GM04503 (cell line): ENCODE results near the gene SLC22A4.

ENCODE experiments used
- DNase-seq: peaks from one replicate; pipeline ENCODE4 v3.0.0-alpha.2; 2012; ENCODE audit warnings: low read depth

Gene SLC22A4

DNA sequence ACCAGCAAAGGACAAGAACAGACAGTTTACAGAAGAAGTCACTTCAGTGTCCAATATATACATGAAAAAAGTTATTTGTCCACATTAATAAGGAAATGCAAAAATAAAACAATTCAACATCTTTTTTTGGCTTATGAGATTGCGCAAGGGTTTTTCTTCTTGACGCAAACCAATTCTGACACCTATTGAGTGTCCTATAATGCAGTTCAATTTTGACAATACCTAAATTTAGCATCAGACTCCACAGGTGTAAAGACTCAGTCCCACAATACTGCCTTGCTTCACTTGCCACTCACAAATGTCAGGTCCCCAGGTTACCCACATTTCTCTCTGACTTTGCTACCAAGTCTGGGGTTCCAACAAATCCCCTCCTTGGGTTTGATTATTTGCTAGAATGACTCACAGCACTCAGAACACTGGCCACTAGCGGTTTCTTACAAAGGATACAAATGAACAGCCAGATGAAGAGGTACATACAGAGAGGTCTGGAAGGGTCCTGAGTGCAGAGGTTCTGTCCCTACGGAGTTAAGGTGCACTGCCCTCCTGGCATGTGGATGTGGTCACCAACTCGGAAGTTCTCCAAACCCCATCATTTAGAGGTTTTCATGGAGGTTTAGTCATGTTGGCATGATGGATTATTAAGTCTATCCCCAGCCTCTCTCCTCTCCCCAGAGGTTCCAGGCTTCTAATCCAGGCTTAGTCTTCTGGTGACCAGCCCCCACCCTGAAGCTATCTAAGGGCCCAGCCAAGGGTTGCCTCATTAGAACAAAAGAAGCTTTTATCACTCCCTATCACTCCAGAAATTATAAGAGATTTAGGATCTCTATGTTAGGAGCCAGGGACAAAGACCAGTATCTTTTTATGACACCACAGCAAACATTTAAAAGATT, 48.3 kb downstream of the SLC22A4 start:
- no peak for DNase-seq

DNA sequence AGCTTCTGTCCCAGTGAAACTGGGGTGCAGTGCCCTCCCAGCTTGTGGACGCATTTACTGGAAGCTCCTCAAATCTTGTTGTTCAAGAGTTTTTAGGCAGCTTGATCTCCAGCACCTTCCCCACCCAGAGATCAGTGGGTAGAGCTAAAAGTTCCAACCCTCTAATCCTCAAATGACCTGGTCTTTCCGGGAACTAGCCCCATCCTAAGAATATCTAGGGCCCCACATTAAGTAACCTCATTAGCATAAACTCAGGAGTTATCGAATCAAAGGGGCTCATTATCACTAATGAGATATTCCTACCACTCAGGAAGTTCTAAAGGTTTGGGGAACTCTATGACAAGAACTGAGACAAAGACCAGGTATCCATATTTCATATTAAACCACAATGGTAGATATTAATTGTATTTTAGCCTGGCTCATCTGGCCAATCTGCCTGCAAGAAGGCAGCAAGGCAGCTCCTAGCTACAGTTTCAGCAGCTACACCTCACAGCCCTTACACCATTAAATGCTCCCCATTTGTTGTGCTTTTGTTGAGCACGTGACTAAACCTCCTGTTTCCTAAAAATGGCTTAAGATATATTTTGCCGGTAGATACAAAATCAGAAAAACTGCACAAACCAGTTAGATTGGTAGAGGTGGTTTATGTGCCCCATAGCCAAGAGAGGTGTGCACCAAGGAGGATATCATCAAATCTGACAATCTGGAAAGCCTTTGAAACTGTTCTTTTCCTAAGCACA, 50.8 kb downstream of the SLC22A4 start:
- no peak for DNase-seq

DNA sequence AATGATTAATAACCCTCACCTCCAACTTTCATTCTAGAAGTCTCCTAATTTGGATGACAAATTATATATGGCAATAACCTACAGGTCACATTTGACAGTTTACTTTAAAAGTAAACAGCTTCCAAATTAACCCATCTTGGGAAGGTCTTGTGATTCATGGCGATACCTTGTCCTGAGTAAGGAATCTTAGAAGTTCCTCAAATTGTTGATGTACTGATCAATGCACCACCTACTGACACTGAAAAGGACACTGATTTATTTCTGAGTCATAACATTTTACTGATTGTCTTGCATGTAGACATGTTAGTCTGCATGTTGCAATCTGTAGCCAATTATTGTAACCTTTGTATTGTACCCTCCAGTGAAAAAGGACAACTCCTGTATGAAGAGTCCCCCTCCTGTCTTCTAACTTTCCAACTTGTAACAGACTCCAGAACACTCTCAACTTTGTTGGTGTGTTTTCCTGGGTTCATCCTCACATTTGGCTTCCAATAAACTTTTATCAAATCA, 59.3 kb downstream of the SLC22A4 start:
- no peak for DNase-seq

DNA sequence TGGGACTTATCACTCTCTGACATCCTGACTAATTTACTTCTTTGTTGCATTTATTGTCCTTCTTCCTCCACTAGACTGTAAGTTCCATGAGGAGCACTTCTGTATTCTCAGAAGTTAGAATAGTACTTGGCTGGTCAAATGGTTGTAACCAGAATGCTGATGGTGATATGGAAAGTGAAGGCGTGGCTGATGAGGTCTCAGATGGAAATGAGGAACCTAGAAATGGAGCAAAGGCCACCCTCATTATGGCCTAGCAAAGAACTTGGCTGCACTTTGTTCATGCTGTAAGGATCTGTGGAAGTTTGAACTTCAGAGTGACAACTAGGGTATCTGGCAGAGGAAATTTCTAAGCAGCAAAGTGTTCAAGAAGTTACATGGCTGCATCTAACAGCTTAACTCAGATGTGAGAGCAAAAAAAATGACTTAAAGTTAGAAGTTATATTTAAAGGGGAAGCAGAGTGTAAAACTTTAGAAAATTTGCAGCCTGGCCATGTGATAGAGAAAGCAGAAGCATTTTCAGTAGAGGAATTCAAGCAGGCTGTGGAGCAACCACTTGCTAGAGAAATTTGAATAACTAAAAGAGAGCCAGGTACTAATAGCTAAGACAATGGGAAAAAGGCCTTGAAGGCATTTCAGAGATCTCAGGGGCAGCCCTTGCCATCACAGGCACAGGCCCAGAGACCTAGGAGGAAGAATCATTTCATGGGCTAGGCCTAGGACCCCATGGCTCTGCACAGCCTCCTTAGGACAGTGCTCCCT, 60.4 kb downstream of the SLC22A4 start:
- no peak for DNase-seq

DNA sequence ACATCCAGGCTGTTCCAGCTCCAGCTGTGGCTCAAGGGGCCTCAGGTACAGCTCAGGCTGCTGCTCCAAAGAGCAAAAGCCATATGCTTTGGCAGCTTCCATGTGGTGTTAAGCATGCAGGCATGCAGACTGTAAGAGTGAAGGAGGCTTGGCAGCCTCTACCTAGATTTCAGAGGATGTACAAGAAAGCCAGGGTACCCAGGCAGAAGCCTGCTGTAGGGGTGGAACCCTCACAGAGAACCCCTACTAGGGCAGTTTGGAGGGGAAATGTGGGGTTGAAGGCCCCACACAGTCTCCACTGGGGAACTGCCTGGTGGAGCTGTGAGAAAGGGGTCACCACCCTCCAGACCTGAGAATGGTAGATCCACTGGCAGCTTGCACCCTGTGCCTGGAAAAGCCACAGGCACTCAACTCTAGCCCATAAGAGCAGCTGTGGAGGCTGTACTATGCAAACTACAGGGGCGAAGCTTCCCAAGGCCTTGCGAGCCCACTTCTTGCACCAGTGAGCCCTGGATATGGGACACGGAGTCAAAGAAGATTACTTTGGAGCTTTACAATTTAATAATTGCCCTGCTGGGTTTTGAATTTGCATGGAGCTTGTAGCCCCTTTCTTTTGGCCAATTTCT, 61.1 kb downstream of the SLC22A4 start:
- no peak for DNase-seq

DNA sequence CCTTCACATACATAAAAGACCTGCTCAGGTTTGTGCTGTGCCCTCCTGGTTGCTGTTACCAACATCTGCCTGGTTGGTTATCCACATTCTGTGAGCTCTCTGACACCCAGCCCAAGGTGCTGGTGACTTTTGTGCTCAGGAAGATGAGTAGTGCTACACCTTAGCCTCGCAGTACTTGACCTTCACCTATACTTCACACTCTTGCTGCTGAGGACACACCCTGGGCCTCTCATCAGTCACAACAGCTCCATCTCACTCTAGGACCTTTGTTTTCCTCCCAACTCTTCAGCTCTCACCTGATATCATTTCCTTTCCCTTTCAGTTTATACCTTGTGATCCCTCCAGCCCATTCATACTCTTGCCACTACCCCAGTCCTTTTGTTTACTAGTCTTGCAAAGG, 64.6 kb downstream of the SLC22A4 start:
- no peak for DNase-seq

DNA sequence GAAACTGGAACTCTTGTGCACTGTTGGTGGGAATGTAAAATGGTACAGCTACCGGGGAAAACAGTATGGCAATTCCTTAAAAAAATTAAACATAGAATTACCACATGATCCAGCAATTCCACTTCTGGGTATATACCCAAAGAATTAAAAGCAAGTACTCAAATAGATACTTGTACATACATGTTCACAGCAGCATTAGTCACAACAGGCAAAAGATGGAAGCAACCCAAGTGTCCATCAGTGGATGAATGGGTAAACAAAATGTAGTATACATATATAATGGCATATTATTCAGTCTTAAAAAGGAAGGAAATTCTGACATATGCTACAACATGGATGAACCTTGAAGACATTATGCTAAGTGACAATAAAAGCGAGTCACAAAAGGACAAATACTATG, 67.9 kb downstream of the SLC22A4 start:
- no peak for DNase-seq

DNA sequence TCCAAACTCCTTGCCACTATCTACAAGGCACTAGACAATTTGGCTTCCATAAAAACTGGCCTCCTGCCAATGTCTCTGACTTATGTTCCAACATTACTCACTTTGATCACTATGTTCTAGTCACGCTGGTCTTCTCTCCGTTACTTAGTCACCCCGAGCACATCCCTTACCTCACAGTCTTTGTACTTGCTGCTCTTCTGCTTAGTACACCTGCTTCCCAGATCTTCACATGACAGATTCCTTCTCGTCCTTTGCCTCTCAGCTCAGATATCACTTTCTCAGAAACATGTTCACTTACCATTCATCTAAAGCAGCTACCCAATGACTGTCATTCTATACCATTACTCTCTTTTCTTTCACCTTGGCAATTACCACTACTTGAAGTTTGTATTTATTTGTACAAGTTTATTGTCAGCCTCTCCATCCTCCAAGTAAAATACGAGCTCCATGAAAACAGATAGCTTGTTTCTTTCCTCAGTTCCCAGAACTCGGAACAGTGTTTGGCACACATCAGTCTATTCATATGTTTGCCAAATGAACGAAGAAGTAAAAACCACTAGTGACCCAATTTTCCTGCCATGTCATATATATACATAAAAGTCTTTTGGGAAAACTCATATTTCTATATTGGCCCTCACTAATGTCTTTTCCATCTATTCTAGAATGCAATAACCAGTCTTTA, 69.4 kb downstream of the SLC22A4 start:
- peak; percentile 55 for DNase-seq

DNA sequence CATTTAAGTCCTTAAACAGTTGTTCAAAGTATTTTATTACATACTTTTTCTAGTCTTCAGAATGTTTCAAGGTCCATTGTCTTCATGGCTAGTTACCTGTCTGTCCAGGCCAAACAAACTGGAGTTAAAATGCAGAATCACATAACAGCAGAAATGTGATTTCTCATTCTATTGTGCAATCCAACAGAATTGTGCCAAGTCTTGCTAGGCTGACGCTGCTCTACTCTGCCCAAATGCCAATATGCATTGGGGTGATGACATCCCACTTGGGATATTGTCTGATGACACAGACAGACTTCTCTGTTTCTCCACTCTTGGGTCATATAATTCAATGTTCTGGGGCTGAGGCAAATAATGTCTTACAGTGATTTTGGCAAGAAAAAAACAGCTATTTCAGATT, 70.1 kb downstream of the SLC22A4 start:
- DNase-seq, result peak; percentile 70

DNA sequence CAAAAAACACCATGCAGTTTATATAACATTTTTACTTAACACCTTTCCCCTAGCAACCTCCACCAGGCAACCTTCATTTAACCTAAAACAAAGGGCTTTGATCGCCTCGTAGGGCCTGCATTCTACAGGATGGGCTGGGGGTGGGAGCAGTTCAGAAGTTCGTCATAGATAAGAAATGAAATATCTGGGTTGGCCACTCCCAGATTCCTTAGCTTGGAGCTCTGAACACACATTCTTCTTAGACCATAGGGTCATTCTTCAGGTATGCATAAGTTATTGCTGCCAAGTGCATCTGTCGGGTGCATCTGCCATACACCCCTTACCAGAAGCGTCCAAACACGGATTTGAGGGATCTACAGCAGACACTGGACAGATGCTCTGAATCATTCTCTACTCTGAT, 71.0 kb downstream of the SLC22A4 start:
- DNase-seq, result no peak

DNA sequence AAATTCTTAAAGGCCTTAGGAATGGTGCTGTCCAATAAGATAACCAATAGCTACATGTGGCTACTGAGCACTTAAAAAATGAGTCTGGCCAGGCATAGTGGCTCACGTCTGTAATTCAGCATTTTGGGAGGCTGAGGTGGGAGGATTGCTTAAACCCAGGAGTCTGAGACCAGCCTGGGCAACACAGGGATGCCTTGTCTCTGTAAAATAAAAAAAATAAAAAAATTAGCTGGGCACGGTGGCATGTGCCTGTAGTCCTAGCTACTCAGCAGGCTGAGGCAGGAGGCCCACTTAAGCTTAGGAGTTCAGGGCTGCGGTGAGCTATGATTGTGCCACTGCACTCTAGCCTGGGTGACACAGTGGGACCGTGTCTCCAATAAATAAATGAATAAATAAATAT, 74.0 kb downstream of the SLC22A4 start:
- DNase-seq, result no peak

DNA sequence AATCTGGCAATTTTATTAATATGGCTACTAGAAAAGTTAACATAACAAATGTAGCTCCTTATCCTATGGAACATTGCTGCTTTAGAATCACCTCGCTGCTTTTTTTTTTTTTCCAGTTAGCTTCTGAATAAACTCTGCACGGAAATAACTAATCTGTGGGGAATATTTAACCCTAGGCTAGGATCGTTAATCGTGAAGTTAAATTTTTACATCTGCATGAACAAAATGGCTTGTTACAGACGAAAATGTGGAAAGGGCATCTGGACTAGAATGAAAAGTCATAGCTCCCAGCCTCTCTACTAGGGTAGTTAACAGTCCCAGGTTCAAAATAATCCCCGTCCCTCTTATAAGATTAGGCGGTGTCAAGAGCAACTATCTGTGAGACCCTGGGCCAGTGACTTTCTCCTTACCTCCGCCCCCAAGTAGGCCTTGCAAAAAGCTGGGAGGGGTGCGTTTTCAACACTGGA, 74.8 kb downstream of the SLC22A4 start:
- DNase-seq, result no peak

DNA sequence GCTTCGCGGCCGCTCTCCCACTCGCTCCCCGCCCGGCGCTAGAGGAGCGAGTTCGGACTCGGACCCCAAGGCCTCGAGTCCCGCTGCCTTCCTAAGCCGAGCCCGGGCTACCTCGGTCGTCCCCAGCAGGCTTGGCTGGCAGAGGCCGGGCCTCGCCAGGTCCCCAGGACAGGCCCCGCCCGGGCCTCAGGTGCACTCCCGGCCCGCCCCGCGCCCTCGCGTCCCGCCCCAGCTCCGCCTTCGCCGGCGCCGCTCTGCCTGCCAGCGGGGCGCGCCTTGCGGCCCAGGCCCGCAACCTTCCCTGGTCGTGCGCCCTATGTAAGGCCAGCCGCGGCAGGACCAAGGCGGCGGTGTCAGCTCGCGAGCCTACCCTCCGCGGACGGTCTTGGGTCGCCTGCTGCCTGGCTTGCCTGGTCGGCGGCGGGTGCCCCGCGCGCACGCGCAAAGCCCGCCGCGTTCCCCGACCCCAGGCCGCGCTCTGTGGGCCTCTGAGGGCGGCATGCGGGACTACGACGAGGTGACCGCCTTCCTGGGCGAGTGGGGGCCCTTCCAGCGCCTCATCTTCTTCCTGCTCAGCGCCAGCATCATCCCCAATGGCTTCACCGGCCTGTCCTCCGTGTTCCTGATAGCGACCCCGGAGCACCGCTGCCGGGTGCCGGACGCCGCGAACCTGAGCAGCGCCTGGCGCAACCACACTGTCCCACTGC, 75.4 kb downstream of the SLC22A4 start, which contains the start of gene SLC22A5:
SLC22A5 (plus strand) TSS at position 237 of the 707 bp plus-strand sequence; CDS start at position 500, 263 bp downstream.
- no peak for DNase-seq

DNA sequence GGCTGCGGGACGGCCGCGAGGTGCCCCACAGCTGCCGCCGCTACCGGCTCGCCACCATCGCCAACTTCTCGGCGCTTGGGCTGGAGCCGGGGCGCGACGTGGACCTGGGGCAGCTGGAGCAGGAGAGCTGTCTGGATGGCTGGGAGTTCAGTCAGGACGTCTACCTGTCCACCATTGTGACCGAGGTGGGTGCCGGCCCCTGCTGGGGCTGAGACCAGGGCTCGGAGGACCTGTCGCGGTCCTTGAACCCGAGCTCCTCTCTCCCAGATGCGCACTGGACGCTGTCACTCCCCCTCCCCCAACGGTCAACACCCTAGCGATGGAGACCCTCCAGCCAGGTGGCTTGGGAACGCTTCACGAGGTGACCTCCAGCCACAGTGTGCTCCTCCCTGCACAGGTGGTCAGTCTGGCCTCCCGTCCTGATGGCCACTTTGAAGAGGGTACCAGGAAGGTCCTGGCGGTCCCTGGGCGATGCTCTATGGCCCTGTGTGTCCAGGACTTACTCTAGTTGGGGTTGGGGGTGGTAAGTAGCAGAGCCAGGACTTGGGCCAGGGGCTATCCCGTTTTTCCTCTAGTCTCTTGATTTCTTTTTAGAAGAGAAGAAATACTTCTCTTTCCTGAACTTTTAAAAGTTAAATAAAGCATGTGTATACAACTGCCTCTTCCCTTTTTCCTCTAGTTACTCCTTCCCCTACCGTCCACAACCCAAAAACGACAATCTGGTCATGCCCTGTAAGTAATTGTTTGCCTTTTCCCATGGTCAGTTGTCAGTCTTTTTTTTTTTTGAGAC, 76.2 kb downstream of the SLC22A4 start:
- no peak for DNase-seq

DNA sequence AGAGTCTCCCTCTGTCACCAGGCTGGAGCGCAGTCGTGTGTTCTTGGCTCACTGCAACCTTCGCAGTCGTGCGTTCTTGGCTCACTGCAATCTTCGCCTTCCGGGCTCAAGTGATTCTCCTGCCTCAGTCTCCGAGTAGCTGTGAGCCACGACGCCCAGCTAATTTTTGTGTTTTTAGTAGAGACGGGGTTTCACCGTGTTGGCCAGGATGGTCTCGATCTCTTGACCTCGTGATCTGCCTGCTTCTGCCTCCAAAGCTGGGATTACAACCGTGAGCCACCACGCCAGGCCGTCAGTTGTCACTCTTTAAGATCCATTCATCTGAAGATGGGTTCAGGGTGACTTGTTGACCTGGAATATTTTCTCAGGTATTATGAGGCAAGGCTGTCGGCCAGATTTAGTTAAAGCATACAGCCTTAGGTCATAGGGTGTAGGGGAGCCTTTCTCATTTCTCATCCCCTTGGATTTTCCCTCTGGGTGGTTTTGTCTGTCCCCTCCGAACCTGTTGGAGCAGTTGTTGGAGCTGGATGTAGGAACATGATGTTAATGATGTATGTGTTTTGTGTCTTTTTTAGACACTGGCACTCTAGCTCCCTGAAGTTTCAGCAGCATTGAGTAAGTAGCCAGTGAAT, 76.9 kb downstream of the SLC22A4 start:
- no peak for DNase-seq

DNA sequence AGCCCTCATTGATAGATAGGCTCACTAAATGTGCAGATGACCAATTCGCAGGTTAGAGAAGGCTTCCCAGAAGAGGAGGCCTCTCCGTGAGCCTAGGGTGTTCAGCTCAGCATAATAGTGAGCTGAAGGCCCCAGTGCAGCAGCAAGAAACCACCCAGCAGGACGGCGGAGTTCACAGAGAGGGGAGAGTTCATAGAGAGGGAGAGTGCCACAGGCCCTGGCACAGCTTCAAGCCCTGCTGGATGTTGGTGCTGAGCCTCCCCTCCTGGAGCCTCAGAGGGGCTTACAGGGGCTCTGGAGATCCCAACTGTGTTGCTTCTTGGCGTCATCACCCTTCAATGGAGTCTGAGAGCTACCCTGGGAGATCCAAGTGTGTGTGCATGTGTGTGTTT, 77.4 kb downstream of the SLC22A4 start:
- no peak for DNase-seq

DNA sequence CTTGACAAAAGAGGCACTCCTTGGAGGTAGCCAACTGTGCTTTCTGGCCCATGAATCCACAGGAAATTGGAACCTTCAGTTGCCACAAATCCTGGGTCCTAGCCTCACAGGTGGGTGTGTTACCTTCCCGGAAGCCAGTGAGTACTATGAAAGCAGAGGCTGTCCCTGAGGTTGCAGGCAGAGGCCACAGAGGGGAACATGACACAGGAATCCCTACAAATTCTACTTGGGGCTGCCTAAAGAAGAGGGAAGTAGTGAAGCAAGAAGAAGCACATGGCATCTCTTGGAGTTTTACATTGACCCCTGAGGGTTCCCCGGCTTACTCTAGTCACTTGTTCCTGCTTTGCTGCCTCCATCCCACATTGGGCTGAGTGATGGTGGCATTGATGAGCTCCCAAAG, 77.9 kb downstream of the SLC22A4 start:
- no peak for DNase-seq

DNA sequence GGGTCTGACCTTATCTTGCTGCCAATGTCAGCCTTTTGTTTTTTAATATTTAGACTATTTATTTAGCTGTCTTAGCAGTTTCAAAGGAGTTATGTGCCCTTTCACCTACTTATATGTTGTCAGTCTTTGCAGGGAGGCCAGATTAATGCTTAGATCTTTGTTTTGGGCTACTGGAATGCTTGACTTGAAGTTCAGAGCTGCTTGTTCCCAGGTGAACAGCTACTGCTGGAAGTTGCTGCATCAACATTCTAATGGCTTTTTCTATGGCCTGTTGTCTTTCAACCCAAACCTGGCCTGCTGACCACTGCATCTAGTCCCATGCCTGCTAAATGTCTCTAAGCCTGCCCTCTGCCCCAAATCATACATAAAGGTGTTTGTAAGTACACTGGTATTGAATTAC, 78.3 kb downstream of the SLC22A4 start:
- DNase-seq, result no peak

DNA sequence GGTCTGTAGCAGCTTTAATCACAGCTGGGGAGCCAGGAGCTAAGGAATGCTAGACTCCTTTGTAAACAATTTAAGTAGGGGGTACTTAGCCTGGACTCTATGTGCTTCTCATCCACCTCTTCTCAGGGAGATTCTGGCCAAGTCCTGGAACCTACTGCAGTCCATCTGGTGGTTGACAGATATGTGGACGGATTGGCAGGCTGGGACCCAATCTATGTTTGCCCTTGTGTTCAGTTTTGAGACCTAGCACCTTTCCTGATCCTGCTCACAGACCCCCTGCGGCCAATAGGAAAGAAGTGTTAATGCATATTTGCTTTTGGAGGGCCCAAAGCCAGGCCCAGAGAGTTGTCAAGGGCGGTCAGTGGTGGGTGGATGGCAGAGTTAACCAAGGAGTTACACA, 81.8 kb downstream of the SLC22A4 start:
- DNase-seq, result no peak
